Vagina (tissue), 2 donors: ENCODE measurements around the gene RPTOR. TPM values are rescaled to one million over a fixed set of nuclear protein-coding genes. Genes with fewer than 3 reads are reported as not detected.

Source experiments
- DNase-seq, 2 donors: peaks; one replicate each; pipeline ENCODE4 v3.0.0-alpha.2; 2017; ENCODE audit errors: extremely low spot score in 2 of 2
- H3K27ac ChIP-seq: fragments of 200-600 bp; sonication (generic); one replicate; pipeline ENCODE4 v1.5.1; 2019
- H3K27me3 ChIP-seq: fragments of 200-600 bp; sonication (generic); one replicate; pipeline ENCODE4 v1.5.1; 2019
- H3K36me3 ChIP-seq, 2 donors: fragments of 200-600 bp; sonication (generic); one replicate each; pipeline ENCODE4 v1.5.1; 2017 to 2019
- H3K4me1 ChIP-seq: fragments of 200-600 bp; sonication (generic); one replicate; pipeline ENCODE4 v1.5.1; 2019
- H3K4me3 ChIP-seq, 2 donors: fragments of 200-600 bp; sonication (generic); 1 replicate in 1 of 2; 2 replicates in 1 of 2; pipeline ENCODE4 v1.5.1; 2016 to 2019
- H3K9me3 ChIP-seq: fragments of 200-600 bp; sonication (generic); one replicate; pipeline ENCODE4 v1.5.1; 2019
- CTCF ChIP-seq, 3 experiments: fragments of 450-650 bp in 2 of 3; fragments of 200-600 bp in 1 of 3; sonication (generic) in 1 of 3; IDR thresholded peaks; one replicate each; pipeline ENCODE4 v1.5.1; 2017 to 2019; ENCODE audit warnings: antibody characterized with exemption in 3 of 3, mild to moderate bottlenecking in 2 of 3, moderate library complexity in 2 of 3
- POLR2A ChIP-seq, 2 donors: fragments of 450-650 bp; IDR thresholded peaks; one replicate each; pipeline ENCODE4 v1.6.1; 2017; ENCODE audit warnings: antibody characterized with exemption in 2 of 2, mild to moderate bottlenecking in 2 of 2, moderate library complexity in 2 of 2
- POLR2AphosphoS5 ChIP-seq, 2 donors: sonication (generic); formaldehyde crosslinking; IDR thresholded peaks; one replicate each; pipeline ENCODE4 v1.9.0; 2017; ENCODE audit warnings: antibody characterized with exemption in 2 of 2, mild to moderate bottlenecking in 2 of 2, low read depth in 1 of 2; ENCODE audit not compliant: insufficient read depth in 1 of 2
- intact Hi-C: fragments of 100-400 bp; cut with DNase I; formaldehyde crosslinking; loops from one replicate; pipeline ENCODE4 v1.15.1; 2023
- total RNA-seq: library from RNA; depleted of rRNA; stranded (reverse); fragments of >200 nt; gene quantifications from one replicate; pipeline ENCODE4 v1.2.3, GENCODE V29; 2016

Gene RPTOR
- total RNA-seq, 1 donor from 2014 or later, result 38.3 TPM

GRCh38 chr17:80598813-80599545 is 54.3 kb downstream of the RPTOR start:
- H3K4me1 ChIP-seq, result peaks cover 13% of the 10 kb centered on the region
- H3K4me3 ChIP-seq, result no peak overlapping the region
- intact Hi-C loops, result no loop called here
- no peaks in the 10 kb centered on the region for H3K9me3 ChIP-seq
- no peaks in the 10 kb centered on the region for H3K27me3 ChIP-seq
- DNase-seq, result no peak
- no peaks in the 10 kb centered on the region for H3K36me3 ChIP-seq
- TF ChIP-seq CTCF (IDR thresholded peaks at IDR 0.05) (no peak), POLR2AphosphoS5 (IDR thresholded peaks at IDR 0.05; ENCODE audit: insufficient read depth in 1 of 2, low read depth in 1 of 2) (no peak), POLR2A (IDR thresholded peaks at IDR 0.05) (no peak)
- H3K27ac ChIP-seq, result no peak overlapping the region

GRCh38 chr17:80599546-80600305 is 55.1 kb downstream of the RPTOR start:
- intact Hi-C loops, result no loop called here
- no peak for TF ChIP-seq CTCF (IDR thresholded peaks at IDR 0.05)
- no peak for TF ChIP-seq POLR2A (IDR thresholded peaks at IDR 0.05)
- TF ChIP-seq POLR2AphosphoS5 (IDR thresholded peaks at IDR 0.05; ENCODE audit: insufficient read depth in 1 of 2, low read depth in 1 of 2), result no peak
- Histone ChIP-seq H3K4me3 (no peak overlapping the region), H3K9me3 (no peaks in the 10 kb centered on the region), H3K36me3 (no peaks in the 10 kb centered on the region), H3K27me3 (no peaks in the 10 kb centered on the region), H3K4me1 (peaks cover 13% of the 10 kb centered on the region), H3K27ac (no peak overlapping the region)
- DNase-seq, result no peak

GRCh38 chr17:80601146-80601545 is 56.5 kb downstream of the RPTOR start:
- Histone ChIP-seq H3K36me3 (no peaks in the 10 kb centered on the region), H3K27me3 (no peaks in the 10 kb centered on the region), H3K9me3 (no peaks in the 10 kb centered on the region), H3K27ac (no peak overlapping the region), H3K4me1 (peaks cover 13% of the 10 kb centered on the region), H3K4me3 (no peak overlapping the region)
- TF ChIP-seq POLR2AphosphoS5 (IDR thresholded peaks at IDR 0.05; ENCODE audit: insufficient read depth in 1 of 2, low read depth in 1 of 2), result no peak
- TF ChIP-seq POLR2A (IDR thresholded peaks at IDR 0.05), result no peak
- TF ChIP-seq CTCF (IDR thresholded peaks at IDR 0.05), result no peak
- no peak for DNase-seq
- intact Hi-C loops, result no loop called here

GRCh38 chr17:80603396-80603795 is 58.8 kb downstream of the RPTOR start:
- no peaks in the 10 kb centered on the region for H3K36me3 ChIP-seq
- intact Hi-C loops, result no loop called here
- H3K4me1 ChIP-seq, result peaks cover 13% of the 10 kb centered on the region
- no peak overlapping the region for H3K27ac ChIP-seq
- TF ChIP-seq POLR2AphosphoS5 (IDR thresholded peaks at IDR 0.05; ENCODE audit: insufficient read depth in 1 of 2, low read depth in 1 of 2), result no peak
- TF ChIP-seq POLR2A (IDR thresholded peaks at IDR 0.05), result no peak
- no peak for TF ChIP-seq CTCF (IDR thresholded peaks at IDR 0.05)
- no peak for DNase-seq
- no peaks in the 10 kb centered on the region for H3K9me3 ChIP-seq
- H3K4me3 ChIP-seq, result no peak overlapping the region
- no peaks in the 10 kb centered on the region for H3K27me3 ChIP-seq
